ENCODE measurements around the gene PRMT5.
A peak's percentile ranks its signal among the peaks of the same experiment; 100 is the strongest.

PRMT5 gene

GRCh38 chr14:22872833-22873520 lies 56.2 kb downstream of the PRMT5 start:
- no peak for DNase-seq

- peak; percentile 73 to 80 for DNase-seq
Observed at GRCh38 chr14:22872033-22872832, 56.9 kb downstream of the PRMT5 start.

GRCh38 chr14:22871224-22872032 lies 57.7 kb downstream of the PRMT5 start, which contains the start of gene LRP10:
Gene LRP10 (plus strand): TSS chr14:22871740. CDS start chr14:22872304, 564 bp downstream.
- peak; percentile 84 for DNase-seq

GRCh38 chr14:22870811-22871223 lies 58.4 kb downstream of the PRMT5 start:
- peak in 1 of 2 donors; percentile 89 for DNase-seq

Data from CD4-positive, alpha-beta T cell treated with Interleukin-4 for 1 hour (primary cell).